Hematopoietic multipotent progenitor cell treated with erythropoietin and hydrocortisone succinate and interleukin-3 and kit ligand, for 15 days (in vitro differentiated cells): ENCODE measurements around the gene MCAT.
"Not testable (repeated sequence)": the region's sequence is repeated elsewhere in the genome, so short reads cannot be mapped to it uniquely, and the experiment has no call there.

Source experiments
- DNase-seq: peaks from one replicate; pipeline ENCODE4 v3.0.0-alpha.2; 2015; ENCODE audit warnings: low spot score

The MCAT gene

DNA sequence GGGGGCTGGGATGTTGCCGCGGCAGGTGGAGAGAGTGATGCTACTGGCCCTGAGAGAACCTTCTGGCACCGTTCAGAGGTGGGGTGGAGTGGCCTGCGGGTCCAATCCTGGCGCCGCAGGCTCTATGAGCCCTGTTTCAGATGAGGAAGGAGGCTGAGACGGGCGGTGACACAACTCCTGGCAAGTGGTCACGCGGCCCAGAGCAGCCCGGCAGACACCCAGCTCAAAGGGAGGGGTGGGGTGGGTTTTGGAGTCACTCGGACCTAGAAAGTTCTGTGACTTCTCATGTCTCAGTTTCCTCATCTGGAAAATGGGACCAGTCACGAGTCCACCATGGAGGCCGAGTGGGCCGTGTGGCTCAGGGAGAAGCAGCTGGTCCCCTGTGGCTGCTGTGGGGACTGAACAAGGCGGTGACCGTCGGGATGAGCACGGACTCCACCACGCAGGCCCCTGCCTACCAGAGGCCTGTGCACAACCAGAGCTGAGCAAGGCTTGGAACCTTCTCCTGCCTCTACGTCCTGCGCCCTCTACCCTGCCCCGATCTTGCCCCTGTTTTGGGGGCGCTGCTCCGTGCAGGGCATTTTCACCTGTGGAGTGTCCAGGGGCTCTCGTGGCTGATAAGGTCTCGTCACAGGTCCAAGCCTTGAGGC, 11.8 kb upstream of the MCAT start:
- no peak for DNase-seq

DNA sequence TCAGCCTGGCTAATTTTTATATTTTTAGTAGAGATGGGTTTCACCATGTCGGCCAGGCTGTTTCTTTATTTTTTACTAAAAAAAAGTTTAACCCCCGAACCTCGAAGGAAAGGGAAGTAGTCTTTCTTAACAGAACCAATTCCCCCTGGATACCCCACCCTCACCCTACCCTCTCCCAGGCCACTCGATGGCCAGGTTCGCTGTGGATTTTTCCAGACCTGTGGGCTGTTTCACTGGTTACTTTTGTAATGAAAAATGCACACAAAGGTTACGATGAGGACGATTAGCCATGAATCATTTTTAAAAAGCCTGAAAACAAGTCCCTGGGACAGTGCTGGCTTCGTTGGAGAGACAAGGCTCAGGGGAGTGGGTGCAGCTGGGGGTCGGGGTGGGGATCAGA, 10.7 kb upstream of the MCAT start:
- no peak for DNase-seq

DNA sequence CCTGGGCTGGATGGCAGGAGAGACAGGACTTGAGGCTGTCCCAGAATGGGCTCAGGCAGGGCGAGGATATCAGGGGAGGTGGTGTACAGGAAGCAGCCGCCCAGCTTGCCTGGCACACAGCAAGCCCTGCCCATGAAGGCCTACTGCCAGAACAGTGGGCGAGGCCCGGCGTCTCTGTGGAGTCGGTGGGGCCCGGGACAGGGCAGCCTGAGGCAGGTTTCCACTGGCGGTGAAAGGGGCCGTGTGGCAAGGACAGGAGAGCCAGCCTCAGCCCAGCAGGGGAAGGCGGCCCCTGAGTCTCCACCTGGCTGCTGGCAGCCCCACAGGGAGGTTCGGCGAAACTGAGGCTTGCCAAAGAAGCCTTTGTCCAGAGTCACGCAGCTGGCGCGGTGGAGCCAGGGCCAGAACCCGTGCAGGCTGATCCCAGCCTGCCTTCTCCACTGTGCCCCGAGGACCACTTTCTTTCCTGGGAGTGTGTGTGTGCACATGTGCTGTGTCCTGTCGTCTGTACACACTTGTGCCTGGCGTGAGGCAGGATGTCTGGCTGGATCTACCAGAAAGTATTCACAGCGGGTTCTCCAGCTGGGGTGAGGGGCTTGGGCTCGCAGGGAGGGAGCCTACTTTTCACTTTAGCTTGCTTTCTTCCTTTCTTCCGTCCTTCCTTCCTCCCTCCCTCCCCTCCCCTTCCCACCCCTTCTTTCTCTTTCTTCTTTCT, 9.3 kb upstream of the MCAT start:
- DNase-seq: peak; percentile 89

DNA sequence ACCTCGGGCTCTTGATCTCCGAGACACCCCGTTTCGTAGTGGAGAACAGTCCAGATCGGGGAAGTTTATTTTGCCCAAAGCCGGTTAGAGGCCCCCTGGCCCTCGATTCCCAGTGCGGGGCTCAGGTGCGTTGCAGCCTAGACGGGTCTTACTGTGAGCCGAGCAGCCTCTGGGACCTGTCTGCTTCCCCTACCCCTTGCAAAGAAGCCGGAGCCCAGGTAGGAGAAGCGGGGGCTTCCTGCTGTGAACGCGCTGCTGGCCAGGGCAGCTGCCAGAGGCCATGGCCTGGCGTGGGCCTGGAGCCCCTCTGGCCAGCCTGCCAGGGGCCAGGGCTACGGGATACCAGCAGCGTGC, 8.8 kb upstream of the MCAT start:
- DNase-seq: no peak

DNA sequence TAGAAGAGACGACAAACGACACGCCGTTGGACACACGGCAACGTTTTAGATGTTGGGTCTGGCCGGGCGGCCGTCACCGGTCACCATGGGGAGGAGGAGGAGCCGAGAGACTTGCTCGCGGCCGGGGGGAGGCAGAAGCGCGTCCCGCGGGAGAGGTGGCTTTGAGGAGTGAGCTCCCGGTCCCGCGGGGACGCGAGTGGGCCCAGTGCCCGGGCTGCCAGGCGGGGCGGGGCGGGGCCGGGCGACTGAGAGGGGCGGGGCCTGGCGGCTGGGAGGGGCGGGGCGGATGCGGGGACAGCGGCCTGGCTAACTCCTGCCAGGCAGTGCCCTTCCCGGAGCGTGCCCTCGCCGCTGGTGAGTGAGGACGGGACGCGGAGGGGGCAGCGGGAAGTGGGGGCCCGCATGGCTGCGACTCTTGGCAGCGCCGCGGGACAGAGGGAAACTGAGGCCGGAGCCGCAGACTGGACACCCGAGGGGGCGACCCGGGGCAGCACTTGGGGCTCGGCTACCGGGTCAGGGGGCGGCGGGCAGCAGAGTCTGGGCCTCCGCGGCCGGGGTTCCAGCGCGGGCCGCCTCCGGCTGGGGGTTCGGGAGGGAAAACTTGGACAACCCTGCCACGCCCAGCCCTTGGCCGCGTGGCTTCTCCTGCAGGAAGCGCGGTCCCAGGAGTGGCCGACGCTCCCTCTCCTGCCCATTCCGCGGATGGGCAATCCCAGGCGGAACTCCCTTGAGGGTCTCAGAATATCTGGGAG, 8.2 kb upstream of the MCAT start, which contains the start of gene TSPO:
TSS of gene TSPO (plus strand) at position 309 of the 752 bp plus-strand sequence. CDS start 7,680 bp downstream, outside the sequence.
- peak; percentile 72 for DNase-seq

DNA sequence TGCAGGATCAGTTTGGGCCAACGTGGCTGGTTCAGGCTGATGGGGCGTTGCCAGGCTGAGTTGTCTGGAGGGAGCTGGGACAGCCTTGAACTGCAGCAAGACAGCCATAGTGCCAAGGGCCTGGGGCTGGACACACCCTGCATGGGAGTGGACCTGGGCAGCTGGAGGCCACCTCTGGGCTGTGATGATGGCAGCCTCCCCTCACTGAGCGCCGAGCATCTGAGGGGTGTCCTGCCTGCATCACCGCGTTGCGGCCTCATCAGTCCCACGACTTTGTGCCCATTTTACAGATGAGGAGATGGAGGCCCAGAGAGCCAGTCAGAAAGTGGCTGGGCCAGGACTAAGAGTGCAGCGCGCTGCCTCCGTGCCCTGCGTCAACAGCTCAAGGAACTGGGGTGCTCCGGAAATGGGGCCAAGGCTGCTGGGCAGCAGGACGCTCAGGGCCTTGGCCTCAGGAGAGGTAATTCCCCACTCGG, 7.6 kb upstream of the MCAT start:
- no peak for DNase-seq

DNA sequence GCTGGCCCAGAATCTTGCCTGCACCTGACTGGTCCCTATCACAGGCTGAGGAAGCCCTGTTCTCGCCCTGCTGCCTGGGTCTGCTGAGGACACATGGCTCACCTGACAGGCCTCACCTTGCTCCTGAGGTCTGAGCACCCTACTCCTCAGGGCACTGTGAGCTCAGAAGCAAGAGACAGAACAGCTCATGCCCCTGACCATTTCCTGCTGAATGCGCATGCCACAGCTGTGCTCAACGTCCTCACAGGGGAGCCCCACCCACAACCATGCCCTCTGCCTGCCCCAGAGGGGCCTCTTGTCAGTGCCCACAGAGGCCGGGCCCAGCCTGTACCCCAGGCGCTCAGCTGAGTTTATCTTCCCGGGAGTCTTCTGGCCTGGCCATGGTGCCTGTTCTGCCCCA, 5.4 kb upstream of the MCAT start:
- DNase-seq: no peak

DNA sequence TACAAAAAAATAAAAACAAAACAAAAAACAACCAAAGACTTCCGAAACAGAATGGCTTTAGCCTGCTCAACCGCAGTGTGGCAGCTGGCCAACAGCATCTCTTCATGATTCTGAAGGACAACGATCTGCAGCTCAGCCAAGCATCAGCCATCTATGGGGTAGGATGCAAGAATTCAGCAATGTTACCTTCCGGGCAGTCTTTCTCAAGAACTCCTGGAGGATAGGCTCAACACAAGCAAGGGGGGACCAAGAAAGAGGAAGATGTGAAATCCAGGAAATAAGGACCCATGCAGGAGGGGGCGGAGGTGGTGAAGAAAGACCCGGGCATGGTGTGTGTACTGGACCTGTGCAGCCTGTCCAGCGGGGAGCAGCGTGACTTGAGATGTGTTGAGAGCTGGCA, 4.6 kb upstream of the MCAT start:
- no peak for DNase-seq

DNA sequence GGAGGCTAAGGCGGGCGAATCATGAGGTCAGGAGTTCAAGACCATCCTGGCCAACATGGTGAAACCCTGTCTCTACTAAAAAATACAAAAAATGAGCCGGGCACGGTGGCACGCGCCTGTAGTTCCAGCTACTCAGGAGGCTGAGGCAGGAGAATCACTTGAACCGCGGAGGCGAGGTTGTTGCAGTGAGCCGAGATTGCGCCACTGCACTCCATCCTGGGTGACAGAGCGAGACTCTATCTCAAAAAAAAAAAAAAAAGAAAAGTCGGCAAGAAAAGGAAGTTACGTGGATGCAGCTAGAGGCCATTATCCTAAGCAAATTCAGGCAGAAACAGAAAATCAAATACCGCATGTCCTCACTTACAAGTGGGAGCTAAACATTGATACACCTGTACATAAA, 3.1 kb upstream of the MCAT start:
- not testable (repeated sequence) for DNase-seq

DNA sequence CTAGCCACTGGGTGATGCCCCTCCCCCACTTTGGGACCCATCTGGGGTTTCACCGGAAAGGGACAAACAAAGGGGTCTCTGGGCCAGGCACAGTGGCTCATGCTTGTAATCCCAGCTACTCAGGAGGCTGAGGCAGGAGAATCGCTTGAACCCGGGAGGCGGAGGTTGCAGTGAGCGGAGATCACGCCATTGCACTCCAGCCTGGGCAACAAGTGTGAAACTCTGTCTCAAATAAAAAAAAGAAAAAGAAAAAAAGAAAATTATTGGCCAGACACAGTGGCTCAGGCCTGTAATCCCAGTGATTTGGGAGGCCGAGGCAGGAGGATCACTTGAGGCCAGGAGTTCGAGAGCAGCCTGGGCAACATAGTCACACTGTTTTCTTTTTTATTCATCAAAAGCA, 2.2 kb upstream of the MCAT start:
- not testable (repeated sequence) for DNase-seq

DNA sequence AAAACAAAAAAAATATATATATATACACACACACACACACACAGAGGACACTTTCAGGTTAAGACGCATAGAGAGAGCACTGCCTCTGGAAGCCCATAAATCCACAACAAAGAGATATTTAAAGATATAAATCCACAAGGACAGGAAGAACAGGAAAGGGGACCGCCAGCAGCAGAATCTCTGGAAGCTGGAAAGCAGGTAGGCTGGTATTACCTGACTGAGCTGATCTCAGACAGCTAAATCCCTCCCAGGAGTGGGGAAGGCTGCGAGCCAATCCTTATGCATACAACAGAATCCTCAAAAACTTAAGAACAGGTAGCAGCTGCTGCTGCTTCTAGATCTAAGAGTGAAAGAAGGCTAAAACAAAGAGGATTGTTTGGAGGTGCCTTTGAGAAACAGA, 1.8 kb upstream of the MCAT start:
- DNase-seq: no peak

DNA sequence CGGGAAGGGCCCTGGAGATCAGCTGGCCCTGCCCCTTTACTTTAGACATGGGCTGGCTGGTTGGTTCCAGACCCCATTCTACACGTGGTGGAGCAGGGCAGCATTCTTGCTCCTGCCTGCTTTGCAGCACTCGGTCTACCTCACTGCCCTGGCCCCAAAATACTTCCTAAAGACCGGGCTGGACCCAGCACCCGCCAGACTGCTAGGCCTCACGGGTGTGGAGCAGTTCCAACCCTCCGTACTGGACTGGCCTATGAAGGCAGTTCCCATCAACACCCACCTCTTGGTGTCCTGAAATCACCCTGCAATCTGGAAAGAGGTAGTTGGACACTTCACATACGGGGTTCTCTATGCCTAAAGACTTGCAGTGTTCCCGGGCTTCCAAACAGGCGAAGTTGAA, 6.4 kb downstream of the MCAT start:
- no peak for DNase-seq

DNA sequence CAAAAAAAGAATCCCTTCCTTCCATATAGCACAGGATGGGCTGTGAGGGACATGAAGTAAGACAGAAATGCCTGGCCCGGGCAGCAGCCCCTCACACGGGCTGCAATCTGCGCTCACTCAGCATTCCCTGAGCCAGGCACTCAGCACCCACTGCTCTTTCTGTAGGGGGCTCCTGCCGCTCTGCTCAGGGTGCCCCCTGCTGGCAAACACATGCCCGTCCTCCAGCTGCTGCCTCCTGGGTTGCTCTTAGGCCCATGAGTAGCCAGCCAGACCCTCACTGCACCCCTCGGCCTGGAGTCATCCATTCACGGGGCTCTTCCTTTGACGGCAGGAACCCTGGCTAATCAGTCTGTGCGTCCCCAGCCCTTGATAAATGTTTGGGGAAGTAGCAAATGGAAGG, 6.9 kb downstream of the MCAT start:
- DNase-seq: peak; percentile 46

DNA sequence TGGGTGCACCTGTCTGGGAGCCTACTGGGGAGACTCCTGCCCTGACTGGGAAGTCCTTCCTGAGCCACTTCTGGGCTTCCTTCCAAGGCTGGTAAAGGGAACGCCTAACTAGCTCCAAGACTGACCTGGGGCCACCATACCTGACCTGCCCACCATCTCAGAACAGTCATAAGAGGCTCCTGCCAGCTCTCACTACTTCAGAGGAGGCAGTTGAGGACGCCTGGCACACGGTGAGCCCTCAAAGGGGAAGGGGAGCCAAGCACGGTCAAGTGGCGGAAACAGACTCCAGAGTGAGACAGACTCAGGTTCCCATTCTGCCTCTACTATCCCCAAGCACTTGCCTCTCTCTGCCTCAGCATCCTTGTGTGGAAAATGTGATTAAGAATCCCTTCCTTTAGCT, 7.6 kb downstream of the MCAT start:
- DNase-seq: no peak

DNA sequence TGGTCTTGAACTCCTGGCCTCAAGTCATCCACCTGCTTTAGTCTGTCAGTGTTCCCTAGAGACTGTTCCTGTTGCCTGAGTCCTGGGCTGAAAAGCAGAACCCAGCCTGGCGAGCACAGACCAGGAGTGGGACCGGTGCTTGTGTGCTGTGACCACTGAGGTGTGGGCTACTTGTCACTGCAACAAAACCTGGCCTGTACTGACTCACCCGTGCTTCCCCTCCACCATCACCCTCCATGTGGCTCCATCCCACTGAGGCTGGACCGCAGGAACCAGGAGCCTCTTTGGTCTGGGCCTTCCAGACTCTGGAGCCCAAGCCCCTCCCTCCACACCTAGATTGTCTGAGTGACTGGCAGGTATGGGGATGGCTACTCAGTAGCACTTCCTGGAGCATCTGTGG, 8.6 kb downstream of the MCAT start:
- no peak for DNase-seq

DNA sequence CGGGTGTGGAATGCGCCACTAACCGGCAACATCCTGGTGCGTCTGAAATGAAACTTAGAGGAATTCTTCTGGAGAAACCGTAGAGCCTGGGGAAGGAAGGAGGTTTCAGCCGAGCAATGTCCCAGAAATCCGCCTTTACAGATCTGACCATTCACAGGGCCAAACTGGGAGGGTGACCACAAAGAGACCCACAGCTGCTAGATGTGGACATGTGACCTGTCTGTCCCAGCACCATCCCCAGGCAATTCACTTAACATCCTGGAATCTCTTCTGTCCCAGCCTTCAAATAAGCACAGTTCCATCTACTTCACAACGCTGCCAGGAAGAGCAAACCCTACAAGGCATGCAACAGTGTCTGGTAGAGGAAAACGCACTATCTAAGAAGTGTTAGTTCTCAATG, 9.8 kb downstream of the MCAT start:
- DNase-seq: no peak

DNA sequence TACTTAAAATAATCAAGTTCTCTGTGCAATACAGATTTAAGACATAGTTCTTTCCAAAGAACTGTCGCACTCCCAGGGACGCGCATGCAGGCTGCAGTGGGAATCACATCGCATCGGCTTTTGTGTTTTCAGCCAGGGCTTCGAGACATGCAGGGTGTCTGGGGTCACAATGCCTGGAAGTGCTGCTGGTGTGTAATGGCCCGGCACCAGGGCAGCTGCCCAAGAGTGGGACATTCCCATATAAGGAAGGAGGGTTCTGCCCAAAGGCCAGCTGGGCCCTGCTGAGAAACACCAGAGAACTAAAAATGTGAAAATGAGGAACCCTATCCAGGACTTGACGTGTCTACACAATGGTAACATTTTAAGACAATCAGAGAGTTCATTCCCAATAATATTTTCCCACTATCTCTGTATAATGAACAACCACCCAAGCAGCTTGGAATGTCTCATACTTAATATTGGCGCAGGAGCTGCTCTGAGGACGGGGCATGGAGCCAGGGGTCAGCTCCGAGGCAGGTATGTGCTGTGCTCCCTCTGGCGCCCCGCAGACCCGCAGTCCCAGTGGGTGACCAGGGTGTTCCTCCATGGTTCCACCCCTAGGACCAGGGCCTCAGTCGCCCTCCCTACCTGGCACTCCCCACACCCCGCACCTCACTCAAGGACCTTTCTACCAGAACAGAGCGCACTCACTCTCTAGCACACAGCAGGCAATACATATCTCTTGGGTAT, 11.3 kb downstream of the MCAT start:
- no peak for DNase-seq

DNA sequence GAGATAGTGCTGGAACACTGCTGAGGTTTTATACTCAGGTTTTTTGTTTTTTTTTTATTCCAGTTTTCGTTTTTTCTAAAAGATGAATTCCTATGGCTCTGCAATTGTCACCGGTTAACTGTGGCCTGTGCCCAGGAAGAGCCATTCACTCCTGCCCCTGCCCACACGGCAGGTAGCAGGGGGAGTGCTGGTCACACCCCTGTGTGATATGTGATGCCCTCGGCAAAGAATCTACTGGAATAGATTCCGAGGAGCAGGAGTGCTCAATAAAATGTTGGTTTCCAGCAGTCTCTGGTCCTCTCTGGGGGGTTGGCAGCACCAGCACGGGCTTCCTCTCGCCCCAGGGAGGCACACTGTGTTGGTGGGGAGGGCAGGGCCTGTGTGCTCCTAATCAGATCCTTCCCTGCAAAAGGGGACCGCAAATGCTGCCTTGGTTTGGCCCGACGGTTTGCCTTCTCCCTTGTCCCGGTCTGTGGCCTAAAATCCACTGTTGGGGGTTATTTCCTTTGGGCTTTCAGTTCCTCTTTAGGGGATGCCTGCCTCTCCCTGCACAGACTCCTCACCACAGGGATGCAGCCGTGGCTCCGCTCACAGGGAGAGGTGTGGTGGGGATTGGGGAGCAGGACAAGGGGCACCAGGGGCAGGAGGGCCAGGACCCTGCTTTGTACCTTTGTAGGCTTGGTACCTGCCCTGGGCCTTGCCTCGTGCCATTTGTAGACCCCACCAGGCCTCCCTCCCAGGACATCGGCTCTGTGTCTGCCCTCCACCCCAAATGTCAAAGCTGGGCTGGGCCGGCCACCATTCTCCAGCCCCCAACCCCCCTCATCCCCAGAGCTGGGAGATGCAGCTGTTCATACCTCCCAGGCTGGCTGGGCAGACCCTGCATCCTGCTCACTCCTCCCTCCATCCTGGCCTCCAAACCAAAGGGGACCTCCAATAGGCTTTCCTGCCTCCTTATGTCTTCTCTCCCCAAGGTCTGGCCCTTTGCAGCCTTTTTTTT, 13.5 kb downstream of the MCAT start:
- DNase-seq: no peak

DNA sequence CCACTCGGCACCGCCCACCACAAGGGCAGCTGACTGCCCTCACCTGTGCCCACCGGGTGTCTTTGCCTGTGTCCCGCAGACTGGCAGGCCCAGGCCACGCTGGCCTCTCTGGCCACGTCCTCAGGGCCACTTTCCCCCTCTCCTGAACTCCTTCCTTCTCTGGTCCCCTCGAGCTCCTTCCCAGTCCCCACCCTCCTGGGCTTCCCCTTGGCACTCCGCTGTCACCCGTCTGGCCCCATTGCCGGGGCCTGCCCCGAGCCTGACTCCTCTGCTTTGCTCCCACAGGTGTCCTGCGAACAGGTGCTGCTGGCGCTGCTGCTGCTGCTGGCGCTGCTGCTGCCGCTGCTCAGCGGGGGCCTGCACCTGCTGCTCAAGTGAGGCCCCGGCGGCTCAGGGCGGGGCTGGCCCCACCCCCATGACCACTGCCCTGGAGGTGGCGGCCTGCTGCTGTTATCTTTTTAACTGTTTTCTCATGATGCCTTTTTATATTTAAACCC, 14.2 kb downstream of the MCAT start:
- no peak for DNase-seq

DNA sequence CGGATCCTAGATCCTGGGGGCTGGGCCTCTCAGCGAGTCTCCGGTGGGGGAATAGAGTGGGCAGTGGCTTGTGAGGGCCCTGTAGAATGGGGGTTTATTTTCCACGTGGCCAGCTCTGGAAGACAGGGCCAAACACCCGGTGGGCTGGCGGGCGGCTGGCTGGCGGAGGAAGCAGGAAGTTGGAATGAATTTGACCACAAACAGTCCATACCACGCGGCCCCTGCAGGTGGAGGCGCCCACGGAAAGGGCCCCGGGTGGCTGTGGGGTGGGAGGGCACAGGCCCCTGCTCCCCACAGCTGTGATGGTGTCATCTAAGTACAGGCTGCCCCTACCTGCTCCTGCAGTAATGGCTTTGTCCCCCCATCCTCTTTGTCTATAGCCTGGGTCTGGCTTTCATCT, 15.1 kb downstream of the MCAT start:
- no peak for DNase-seq
